GM18502 (cell line): Measurements from ENCODE around the gene COL7A1.

Source experiments
- ATAC-seq: cut with Tn5 transposase; IDR thresholded peaks from one replicate; pipeline ENCODE4 v1.9.1; 2021; ENCODE audit warnings: mild to moderate bottlenecking; ENCODE audit not compliant: unreplicated experiment, poor library complexity

Gene COL7A1

DNA sequence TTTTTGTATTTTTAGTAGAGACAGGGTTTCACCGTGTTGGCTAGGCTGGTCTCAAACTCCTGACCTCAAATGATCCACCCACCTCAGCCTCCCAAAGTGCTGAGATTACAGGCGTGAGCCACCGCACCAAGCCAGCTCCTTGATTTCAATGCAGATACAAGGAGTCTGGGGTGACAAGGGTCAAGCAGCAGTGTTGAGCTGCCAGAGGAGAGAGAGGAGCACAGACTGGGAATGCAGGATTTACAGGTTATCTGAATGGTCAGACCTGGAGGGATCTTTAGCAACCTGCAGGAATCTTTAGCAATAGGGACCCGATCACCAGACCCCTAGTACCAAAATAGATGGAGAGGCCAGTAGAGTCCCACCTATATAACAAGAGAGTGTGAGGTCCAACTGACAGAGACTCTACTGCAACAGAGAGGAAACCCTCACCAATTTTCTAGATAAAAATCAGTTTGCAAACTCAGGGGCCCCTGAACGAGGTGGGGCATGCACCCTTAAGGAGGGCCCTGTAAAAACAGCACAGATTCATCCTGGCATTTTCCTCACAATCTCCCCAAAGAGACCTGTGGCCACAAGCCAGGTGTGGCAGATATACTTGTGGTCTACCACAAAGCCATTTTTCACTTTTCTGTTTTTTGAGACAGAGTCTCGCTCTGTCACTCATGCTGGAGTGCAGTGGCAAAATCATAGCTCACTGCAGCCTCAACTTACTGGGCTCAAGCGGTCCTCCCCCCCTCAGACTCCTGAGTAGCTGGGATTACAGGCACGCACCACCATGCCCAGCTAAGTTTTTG is 80.5 kb downstream of the COL7A1 start:
- ATAC-seq = no peak
